Hematopoietic multipotent progenitor cell treated with erythropoietin and hydrocortisone succinate and interleukin-3 and kit ligand, for 15 days (in vitro differentiated cells): ENCODE results near the gene PRSS50.
"Not testable (repeated sequence)": the region's sequence is repeated elsewhere in the genome, so short reads cannot be mapped to it uniquely, and the experiment has no call there.

Source experiments
- DNase-seq: peaks from one replicate; pipeline ENCODE4 v3.0.0-alpha.2; 2015; ENCODE audit warnings: low spot score

The PRSS50 gene

DNA sequence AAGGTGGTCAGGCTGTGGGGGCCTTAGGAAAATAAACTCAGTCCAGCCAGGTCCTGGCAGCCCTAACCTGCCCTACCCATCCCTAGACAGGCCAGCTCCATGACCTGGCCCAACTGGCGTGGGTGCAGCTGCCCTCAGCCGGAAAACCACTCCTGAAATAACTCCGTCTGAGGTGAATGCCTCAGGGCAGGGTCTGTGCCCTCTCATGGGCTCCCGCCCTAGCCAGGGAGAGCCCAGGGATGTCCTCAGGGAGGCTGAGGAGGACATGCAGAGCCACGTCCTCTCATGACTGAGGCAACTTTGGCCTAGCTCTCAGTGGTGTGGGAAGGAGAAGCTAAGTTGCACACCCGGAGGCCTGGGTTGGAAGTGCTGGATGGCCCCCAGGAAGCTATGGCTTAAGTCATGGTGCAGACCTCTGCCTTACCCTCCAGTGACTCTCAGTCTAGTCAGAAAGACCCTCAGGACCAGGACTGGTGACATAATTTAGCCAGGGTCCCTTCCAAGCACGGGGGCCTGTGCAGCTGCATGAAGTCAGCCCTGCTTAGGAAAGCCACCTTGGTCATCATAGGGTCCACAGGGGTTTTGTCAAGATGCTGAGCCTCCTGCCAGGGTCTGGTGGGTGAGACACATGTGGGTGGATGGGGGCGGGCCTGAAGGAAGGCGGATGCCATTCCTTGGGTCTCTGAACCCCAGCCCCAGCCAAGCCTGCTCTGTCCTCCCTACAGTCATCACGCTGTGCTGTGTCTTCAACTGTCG lies 9.1 kb downstream of the PRSS50 start:
- no peak for DNase-seq

DNA sequence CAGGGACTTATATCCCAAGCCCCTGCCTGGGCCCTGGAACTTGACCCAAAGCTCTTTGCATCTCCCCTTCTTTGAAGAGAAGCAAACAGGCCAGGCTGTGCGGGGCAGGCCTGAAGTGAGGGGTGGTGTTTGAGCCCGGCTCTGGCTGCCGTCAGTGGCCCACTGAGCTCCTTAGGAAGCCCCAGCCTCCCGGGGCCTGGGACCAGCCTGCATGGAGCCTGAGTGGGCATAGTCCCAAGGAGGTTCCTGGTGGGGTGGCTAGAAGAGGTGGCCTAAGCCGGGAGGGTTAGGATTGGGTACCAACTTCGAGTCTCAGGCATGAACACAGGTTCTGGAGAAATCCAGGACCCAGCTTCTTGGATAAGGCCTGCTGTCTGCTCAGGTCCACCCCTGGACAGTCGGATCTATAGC lies 10.1 kb downstream of the PRSS50 start:
- DNase-seq = no peak

DNA sequence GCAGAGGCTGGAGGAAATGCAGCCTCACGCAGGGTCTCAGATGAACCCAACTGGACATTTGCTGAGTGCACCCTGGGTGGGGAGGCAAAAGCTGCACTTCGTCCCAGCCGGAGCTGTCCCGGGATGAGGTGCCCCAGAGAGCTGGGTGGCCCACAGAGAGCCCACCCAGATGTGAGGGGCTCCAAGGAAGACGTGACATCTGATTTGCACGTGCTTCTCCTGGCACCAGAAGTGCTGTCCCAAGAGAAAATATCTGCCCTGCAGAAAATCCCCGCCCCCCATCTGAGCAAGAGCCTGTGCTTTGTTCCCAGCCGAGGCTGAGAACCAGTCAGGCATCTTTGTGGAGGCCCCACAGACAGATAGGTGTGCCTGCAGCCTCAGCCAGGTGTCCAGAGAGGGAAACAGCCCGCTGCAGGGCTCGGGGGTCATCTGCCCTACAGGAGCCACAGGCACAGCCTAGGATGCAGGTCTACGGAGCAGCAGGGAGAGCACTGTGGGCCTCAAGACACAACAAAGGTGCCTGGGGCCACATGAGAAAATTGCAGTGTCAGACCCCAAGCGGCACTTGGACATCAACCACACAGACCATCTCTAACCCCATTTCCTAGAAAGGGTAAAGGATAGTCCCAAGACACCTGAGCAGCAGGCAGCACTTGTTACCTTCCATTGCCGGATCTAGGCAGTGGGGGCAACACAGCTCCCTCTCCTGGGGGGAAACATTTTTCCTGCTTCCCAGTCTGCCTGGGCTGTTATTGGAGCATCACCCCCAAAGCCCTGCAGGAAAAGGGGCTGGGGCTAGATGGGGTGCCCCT lies 10.7 kb downstream of the PRSS50 start:
- no peak for DNase-seq

DNA sequence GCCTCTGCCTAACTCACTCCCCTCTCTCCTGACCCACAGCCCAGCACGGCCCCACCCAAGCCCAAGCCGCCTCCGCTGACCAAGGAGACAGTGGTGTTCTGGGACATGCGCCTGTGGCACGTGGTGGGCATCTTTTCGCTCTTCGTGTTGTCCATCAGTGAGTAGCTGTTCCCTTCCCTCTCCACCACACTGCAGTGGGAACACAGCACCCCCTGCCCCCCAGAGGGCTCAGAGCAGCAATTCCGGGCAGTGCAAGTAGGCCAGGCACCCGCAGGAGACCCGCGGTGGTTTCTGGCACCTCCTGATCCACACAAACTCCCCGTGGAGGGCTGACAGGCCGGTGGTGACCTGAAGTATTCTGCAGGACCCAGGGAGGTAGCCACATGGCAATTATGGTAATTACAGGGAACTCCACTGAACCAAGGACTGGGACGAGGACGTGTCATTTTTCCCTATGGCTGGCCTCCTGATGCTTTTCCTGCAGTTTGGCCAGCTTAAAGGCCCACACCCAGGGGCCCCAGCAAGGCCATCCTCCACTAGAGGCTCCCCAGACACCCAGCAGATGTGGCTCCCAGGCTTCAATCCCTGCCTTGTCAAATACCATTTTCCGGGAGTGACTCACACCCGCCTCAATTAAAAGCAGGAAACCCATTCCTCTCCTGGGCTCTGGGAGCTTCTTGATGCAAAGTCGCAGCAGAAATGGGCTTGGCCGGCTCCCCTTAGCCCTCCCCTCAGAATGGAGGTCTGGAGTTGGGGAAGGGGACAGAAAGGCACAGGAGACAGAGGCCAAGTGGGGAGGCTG lies 11.7 kb downstream of the PRSS50 start:
- DNase-seq = no peak

DNA sequence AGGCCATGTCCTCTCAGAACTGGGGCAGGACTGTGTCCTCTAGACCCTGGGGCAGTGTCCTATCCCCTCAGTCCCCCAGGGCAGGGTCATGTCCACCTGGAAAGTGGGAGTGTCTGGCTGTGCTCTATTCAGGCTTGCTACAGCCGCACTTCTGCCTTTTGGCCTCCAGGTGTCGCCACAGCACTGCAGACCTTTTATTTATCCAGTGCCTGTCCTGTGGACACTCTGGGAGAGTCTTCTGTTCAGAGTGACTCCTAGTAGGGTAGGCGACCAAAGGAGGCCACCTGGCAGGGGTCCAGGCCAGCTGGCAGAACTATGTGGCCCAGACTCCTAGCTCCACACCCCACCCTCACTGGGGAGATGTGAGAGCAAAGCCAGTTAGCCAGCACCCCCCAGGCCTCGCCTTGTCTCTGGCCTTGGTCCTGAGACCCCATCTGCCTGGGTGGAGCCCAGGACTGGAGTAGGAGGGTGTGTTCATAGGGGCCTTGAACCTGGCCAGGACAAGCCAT lies 12.6 kb downstream of the PRSS50 start:
- peak; percentile 66 for DNase-seq

DNA sequence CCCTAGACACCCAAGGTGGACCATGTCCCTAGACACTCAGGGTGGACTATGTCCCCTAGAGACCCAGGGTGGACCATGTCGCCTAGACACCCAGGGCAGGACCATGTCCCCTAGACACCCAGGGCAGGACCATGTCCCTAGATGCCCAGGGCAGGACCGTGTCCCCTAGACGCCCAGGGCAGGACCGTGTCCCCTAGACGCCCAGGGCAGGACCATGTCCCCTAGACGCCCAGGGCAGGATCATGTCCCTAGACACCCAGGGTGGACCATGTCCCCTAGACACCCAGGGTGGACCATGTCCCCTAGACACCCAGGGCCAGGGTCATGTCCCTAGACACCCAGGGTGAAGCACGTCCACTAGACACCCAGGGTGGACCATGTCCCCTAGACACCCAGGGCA lies 13.3 kb downstream of the PRSS50 start:
- not testable (repeated sequence) for DNase-seq

DNA sequence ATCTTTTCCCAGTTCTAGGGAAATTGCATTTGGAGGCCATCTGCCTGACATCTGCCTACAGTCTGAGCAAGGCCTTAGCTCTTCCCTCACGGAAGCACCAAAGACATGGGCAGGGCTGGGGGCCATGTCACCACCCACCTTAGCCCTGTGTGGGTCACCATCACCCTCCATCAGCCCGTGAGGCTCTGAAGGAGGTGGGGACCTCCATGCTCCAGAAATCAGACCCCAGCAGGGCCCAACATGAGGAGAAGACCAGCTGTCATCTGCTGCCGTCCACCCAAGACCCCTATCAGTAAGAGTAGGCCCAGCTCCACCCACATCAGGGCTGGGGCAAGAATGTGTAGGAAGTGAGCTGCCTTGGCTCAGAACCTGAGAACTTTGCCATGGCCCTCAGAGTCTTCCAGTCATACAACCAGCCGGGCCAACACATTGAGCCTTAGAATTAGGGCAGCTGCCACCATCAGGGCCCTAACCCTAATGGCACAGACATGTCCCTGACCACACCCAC lies 14.6 kb downstream of the PRSS50 start:
- no peak for DNase-seq

DNA sequence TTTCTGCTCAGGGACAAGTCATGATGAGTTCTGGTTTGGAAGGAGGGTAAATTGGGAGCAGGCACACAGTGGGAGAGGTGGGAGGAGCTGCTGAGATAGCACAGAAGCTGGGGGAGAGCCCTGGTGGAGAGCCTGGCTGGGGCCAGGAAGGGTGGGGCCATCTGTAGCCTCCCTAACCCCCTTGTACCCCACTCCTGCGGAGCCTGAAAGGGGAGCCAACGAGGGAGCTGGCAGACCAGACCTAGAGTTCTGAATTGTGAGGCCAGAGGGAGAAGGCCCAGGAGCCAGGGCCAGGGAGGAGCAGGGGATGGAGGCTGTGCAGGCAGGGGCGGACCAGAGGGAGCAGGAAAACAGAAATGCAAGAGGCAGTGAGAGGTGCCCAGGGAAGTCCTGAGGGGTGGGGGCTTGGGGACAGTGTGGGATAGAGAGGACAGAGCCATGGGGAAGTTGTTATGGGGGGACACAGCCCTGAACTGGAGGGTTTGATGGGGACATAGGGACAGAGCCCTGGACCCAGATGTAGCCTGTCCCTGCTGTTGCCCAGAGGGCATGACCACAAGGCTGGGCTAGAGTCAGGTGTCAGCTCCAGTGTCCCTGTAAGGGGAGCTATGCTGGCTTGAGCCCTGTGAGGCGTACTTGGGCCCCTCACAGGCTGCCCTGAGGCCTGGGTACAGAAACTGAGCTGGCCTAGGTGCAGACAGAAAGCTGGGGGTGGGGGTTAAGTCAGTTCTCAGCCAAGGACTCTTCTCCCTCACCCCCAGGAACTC lies 15.2 kb downstream of the PRSS50 start:
- DNase-seq = no peak

DNA sequence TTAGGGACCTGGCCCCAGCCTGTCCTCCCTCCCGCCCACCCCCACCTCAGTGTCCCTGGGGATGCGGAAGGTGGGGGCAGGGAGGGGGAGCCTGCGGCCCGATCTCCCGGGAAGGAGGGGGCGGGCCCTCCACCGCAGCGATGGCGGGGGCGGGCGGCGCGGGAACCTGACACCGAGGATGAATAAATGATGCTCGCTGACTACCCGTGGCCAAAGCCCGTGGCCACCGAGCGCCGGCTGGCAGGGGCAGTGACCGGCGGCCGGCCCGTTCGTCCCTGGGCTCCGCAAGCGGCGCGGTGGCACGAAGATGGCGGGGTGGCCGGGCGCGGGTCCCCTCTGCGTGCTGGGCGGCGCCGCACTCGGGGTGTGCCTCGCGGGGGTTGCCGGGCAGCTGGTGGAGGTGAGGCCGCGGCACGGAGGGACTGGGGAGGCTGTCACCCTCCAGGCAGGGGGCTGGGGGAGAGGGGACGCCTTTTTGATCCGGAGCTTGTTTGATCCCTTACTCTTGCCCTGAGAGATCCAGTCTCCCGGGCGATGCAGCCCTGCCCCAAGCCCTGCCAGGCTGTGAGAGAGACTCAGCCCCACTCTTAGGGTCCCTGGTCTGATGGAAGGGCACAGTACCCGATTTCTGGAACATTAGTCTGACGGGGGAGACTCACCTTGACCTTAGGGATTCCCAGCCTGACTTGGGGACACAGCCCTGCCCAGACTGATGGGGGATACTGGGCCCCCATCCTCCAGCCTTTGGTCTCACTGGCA lies 16.3 kb downstream of the PRSS50 start, which contains the start of gene TMIE:
TSS of gene TMIE (plus strand) at position 212 of the 759 bp plus-strand sequence. CDS start at position 308, 96 bp downstream.
- DNase-seq = no peak

DNA sequence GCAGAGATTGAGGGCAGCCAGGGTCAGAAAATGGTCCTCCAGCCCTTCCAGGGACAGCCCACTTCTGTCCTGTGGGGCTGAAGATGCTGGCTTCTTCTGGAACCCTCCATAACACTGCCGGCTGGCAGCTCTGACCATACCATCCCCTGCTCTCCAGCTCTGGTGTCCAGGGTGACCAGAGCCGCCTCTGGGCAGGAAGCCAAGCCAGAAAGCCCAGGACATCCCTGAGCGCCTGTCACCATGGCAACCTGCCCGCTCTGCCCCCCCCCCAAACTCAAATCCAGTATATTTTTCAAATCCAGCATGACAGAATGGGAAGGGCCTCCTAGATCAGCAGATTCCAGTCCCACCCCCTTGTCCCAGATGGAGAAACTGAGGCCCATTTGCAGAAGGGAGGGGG lies 16.9 kb downstream of the PRSS50 start:
- DNase-seq = no peak

DNA sequence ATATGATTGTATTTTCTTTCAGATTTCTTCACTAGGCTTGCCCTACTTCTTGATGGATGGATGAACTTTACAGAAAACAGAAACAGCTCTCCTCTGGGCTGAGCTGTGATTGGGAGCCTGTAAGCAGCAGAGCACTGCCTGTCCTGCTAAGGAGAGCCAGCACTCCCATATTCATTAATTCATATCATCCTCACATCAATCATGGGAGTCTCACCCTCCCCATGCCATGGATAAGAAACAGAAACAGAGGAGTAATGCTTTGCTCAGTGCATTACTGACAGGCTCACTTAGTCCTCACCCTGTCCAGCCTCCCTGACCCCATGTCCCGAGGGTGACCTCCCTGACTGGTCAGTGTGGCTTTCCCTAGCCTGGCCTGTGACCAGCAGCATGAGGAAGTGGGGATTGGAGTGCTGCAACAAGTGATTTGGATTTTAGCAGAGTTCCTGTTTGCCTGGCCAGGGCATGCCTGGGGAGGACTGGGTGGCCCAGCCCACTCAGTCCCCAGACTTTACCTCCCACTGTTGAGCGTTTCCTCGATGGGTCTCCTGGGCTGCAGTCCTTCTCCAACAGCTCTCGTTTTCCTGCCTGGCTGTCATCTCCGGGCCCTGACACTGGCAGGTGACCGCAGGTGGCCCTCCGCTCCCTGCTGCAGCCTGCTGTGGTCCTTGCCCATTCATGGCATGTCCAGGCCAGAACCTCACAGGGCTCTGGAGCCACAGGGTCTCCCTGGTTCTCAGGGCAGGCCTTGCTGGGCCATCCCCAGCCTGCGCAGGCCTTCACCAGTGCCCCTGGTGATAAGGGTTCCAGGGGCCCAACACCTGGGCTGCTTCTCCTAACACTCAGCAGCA lies 17.8 kb downstream of the PRSS50 start:
- DNase-seq = no peak

DNA sequence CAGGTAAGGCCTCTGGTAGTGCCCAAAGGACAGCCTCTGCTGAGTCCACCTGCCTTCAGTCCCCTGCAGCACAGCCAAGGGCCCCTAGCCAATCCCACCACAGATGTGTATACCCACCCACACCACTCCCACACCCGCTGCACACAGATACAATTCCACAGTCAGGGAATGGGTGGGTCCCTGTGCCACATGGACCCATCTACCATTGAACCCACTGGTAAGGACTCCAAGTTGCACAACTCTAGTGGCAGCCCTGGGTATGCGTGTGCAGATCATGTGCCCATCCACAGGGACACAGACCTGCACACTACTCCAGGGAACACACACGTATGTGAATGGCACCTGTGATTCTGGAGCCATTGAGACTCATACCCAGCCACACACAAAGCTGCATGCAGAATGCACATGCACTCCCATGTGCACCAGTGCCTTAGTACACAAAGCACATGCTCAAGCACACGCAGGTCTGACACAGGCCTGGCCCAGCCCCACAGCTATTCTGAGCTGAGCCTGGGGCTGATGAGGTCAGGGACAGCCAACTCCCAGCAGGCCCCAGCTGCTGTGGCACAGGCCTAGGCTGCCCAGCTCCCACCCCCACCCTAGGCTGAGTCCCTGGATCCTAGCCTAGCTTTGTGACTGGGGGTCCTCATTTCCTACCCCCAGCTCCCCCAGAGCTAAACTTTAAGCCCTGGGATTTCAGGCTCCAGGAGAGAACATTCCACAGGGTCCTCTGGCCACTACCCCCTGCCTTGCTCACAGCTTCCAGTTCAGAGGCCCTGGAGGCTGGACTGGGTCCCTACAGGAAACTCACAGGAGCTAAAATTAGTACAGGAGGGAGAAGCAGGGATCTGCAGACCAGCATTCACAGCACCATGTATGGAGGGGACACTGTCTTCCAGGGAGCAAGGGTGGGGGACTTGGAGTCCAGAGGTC lies 21.4 kb downstream of the PRSS50 start:
- no peak for DNase-seq

DNA sequence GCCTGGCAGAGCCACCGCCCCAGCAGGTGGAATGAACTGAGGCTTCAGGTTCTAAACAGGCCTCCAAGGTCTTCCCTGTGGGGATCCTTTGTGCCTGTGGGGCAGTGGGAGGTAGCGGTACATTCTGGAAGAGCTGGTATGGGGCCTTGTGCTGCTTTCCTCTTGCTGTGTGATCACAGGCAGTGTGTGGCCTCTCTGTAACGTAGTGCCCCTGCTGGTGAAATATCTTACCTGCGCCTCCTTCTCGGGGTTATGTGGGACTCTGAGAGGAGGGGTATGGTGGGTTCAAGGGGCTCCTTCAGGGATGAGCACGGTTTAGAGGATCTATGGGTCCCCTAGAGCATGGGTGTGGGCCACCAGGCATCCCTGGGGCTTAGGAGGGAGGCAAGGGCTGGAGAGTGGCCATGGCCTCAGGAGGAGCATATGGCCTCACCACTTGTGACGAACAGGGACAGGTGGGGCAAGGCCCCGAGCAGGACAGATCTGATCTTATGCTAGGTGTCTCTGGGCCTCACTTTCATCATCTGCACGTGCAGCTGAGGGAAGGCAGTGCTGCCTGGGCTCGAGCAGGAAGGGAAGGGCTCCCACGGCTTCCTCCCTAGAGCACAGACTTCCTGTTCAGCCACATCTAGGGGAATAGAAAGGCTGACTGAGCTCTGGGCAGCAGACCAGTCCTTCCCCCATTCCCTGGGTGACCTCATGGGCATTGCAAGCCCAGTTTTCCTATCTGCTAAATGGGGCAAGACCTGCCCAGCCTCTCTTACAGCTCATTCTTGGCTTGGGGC lies 22.3 kb downstream of the PRSS50 start:
- DNase-seq = peak; percentile 7

DNA sequence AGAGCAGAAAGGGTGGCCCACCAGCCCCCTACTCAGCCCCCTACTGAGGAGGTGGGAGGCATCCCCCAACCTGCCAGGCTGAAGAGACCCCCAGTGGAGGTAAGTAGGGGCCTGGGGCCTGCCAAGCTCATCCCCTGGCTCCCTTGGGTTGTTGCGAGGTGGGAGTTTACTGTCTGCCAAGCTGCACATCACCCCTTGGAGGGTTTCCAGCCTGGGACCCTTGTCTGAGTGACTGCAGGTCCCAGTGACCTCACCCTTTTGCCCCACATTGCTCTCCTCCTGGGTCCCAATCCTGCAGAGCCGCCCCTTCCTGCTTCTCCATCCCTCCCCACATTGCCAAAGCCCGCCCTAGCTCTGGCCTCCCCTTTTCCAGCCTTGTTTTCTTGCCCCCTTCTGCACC lies 23.1 kb downstream of the PRSS50 start:
- DNase-seq = no peak

DNA sequence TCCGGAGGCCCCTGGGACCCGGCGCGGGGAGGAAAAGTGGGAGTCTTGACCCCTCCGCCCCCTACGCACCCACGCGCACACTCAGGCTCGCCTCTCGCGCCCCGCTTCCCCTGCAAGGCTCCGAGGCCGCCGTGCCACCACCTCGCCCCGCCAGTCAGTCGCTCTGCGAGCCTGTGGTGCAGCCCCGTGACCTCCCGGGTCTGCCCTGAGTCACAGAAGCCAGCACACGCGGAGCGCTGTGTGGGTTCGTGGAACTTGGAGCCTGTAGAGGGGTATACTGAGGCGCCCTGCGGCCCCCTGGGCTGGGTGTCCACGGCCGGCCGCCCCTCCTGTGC lies 23.8 kb downstream of the PRSS50 start:
- DNase-seq = no peak

DNA sequence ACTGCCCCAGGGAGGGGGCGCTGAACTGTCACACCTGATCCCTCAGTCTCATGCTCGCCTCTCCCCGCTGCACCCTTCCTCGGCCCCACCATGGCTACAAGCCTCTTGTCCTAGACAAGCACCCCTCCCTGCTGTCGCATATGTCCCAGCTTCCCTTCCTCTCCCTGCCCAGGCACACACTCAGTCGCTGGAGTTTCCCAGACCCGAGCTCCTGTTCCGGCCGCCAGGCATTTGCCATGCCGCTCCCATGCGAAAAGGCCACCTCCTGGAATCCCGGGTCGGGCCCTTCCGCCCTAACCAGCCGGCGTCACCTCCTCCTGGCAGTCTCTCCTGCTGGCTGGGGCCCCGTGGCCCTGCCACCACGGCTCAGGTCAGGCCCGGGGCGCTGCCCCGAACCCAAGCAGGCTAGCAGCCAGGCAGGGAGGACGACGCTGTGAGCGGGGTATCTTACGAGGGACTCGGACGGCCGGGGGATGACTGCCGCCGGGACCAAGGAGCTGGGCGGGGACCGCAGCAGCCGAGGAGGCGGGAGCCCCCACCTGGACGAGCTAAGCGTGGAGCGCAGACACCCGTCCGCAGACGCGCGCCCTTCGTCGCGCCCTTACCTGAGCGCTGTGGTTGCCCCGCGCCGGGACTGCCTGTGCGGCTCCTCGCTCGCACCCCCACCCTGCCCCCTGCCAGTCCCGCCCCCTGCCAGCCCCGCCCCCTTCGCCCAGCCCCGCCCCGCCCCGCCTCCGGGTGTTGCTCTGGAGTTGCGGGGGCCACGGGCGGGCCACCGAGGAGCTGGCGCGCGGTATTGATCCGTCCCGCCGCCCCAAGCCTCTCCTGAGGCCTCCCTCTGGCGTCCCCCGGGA lies 24.4 kb downstream of the PRSS50 start, which contains the start of gene ALS2CL:
TSS of gene ALS2CL (minus strand) at position 642 of the 854 bp plus-strand sequence. CDS start 4,239 bp downstream, outside the sequence.
- DNase-seq = peak; percentile 5

DNA sequence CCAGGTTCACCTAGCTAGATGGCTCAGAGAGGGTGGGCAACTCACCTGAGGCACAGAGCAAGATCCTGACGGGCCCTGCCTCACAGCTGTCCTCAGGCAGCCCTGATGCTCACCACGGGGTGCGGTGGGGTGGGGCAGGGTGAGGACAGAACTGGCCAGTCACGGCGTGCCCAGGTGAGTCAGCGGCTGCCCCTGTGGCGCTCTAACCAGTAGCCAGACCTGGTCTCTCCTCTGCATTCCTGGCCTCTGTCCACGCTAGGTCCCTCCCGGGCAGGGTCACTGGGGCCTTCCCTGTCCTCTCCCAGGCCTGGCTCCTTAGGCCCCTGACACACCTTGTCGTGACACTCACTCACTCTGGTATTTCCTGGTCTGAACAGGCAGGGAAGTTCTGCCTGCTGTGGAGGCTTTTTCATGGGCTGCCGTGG lies 25.1 kb downstream of the PRSS50 start:
- DNase-seq = no peak
